Endothelial cell (in vitro differentiated cells): ENCODE results near the gene RABGGTA. TPM values are rescaled to one million over a fixed set of nuclear protein-coding genes. Genes with fewer than 3 reads are reported as not detected.

ENCODE experiments used
- DNase-seq: peaks from one replicate; pipeline ENCODE4 v3.0.0; 2021; ENCODE audit warnings: low spot score
- H3K27ac Mint-ChIP-seq: one replicate; pipeline ENCODE4 v1.8.0; 2021; ENCODE audit warnings: mixed read lengths, inconsistent platforms; ENCODE audit not compliant: unreplicated experiment
- H3K27me3 Mint-ChIP-seq: one replicate; pipeline ENCODE4 v1.8.0; 2021; ENCODE audit warnings: mild to moderate bottlenecking, moderate library complexity, mixed read lengths, inconsistent platforms; ENCODE audit not compliant: unreplicated experiment
- H3K36me3 Mint-ChIP-seq: one replicate; pipeline ENCODE4 v1.8.0; 2021; ENCODE audit warnings: mild to moderate bottlenecking, low read depth, mixed read lengths, inconsistent platforms; ENCODE audit not compliant: unreplicated experiment
- H3K4me1 Mint-ChIP-seq: one replicate; pipeline ENCODE4 v1.8.0; 2021; ENCODE audit warnings: mild to moderate bottlenecking, mixed read lengths, inconsistent platforms; ENCODE audit not compliant: unreplicated experiment
- H3K4me3 Mint-ChIP-seq: one replicate; pipeline ENCODE4 v1.8.0; 2021; ENCODE audit warnings: mild to moderate bottlenecking, mixed read lengths, inconsistent platforms; ENCODE audit not compliant: unreplicated experiment
- H3K9me3 Mint-ChIP-seq: one replicate; pipeline ENCODE4 v1.8.0; 2021; ENCODE audit warnings: mixed read lengths, inconsistent platforms; ENCODE audit not compliant: unreplicated experiment
- CTCF ChIP-seq: fragments of 200-600 bp; sonication (generic); IDR thresholded peaks from one replicate; pipeline ENCODE4 v1.5.0; 2021; ENCODE audit warnings: antibody characterized with exemption; ENCODE audit not compliant: unreplicated experiment
- total RNA-seq: library from RNA; stranded (reverse); fragmentation: NEBNext Ultra II Directional; extraction: Animal tissue kit (Norgen Biotek cat#: 25700); gene quantifications from one replicate; pipeline ENCODE4 v1.2.1, GENCODE V29; 2021; ENCODE audit not compliant: unreplicated experiment

Gene RABGGTA
- total RNA-seq, 1 donor from 2014 or later = 17.7 TPM

DNA sequence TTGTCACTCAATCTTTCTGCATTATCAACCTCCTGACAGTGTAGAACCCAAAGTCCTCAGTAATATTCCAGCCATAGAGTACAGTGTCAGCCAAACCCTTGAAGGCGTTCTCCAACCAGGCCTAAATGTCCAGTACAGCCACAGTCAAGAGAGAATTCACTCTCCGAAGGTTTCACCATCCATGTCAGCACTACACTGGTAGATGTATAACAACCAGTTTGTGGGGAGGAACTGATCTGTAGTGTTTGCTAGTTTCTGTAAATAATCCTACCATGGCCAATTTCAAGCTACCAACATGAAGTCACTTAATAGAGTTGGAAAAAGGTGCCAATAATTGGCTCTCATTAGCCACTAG, 55.1 kb downstream of the RABGGTA start:
- H3K27me3 Mint-ChIP-seq = peaks cover 20% of the 10 kb centered on the region
- no peak for DNase-seq
- no peak for TF ChIP-seq CTCF
- H3K4me3 Mint-ChIP-seq = peak overlapping the region; percentile 95
- H3K9me3 Mint-ChIP-seq = no peaks in the 10 kb centered on the region
- peaks cover 21% of the 10 kb centered on the region for H3K4me1 Mint-ChIP-seq
- peaks cover 12% of the 10 kb centered on the region for H3K36me3 Mint-ChIP-seq
- H3K27ac Mint-ChIP-seq = peak overlapping the region; percentile 79

Other genes starting within 250 kb of the RABGGTA start
- gene CARMIL3, start 219.6 kb downstream of the RABGGTA start, total RNA-seq = 1.4 TPM
- not detected for gene CPNE6, start 200.0 kb downstream of the RABGGTA start, total RNA-seq
- gene PCK2, start 177.3 kb downstream of the RABGGTA start, total RNA-seq = 23.9 TPM
- 38.2 TPM for gene DCAF11, start 156.8 kb downstream of the RABGGTA start, total RNA-seq
- gene NRL, start 156.6 kb downstream of the RABGGTA start, total RNA-seq = 1.2 TPM
- gene FITM1, start 140.9 kb downstream of the RABGGTA start, total RNA-seq = 0.59 TPM
- gene PSME1, start 135.4 kb downstream of the RABGGTA start, total RNA-seq = 43.6 TPM
- gene EMC9, start 130.0 kb downstream of the RABGGTA start, total RNA-seq = 16.7 TPM
- gene PSME2, start 125.0 kb downstream of the RABGGTA start, total RNA-seq = 73.6 TPM
- gene RNF31, start 124.1 kb downstream of the RABGGTA start, total RNA-seq = 90.2 TPM
- 25.7 TPM for gene IRF9, start 110.3 kb downstream of the RABGGTA start, total RNA-seq
- gene REC8, start 99.5 kb downstream of the RABGGTA start, total RNA-seq = 31.8 TPM
- gene IPO4, start 82.8 kb downstream of the RABGGTA start, total RNA-seq = 29.0 TPM
- 41.8 TPM for gene TM9SF1, start 76.2 kb downstream of the RABGGTA start, total RNA-seq
- not detected for gene TSSK4, start 65.9 kb downstream of the RABGGTA start, total RNA-seq
- gene CHMP4A, start 58.1 kb downstream of the RABGGTA start, total RNA-seq = 34.3 TPM
- gene MDP1, start 55.5 kb downstream of the RABGGTA start, total RNA-seq = 17.4 TPM
- 154 TPM for gene NEDD8, start 39.2 kb downstream of the RABGGTA start, total RNA-seq
- gene GMPR2, start 38.7 kb downstream of the RABGGTA start, total RNA-seq = 61.3 TPM
- gene TINF2, start 29.0 kb downstream of the RABGGTA start, total RNA-seq = 25.4 TPM
- gene TGM1, start 8.4 kb downstream of the RABGGTA start, total RNA-seq = 1.7 TPM
- gene DHRS1, start 28.2 kb upstream of the RABGGTA start, total RNA-seq = 17.7 TPM
- 27.2 TPM for gene NOP9, start 28.3 kb upstream of the RABGGTA start, total RNA-seq
- gene CIDEB, start 36.4 kb upstream of the RABGGTA start, total RNA-seq = 0.82 TPM
- gene LTB4R2, start 38.5 kb upstream of the RABGGTA start, total RNA-seq = 13.3 TPM
- gene LTB4R, start 39.9 kb upstream of the RABGGTA start, total RNA-seq = 9.5 TPM
- gene ADCY4, start 63.5 kb upstream of the RABGGTA start, total RNA-seq = 74.6 TPM
- 2.6 TPM for gene RIPK3, start 68.4 kb upstream of the RABGGTA start, total RNA-seq
- 42.4 TPM for gene NFATC4, start 96.6 kb upstream of the RABGGTA start, total RNA-seq
- 49.0 TPM for gene NYNRIN, start 127.4 kb upstream of the RABGGTA start, total RNA-seq
- gene CBLN3, start 158.1 kb upstream of the RABGGTA start, total RNA-seq = 1.5 TPM
- gene KHNYN, start 158.4 kb upstream of the RABGGTA start, total RNA-seq = 43.8 TPM
- 34.9 TPM for gene SDR39U1, start 171.2 kb upstream of the RABGGTA start, total RNA-seq
- gene CMA1, start 236.7 kb upstream of the RABGGTA start, total RNA-seq = not detected